ENCODE measurements around the gene OTUB1.

- TF ChIP-seq CTCF (IDR thresholded peaks at IDR 0.05) (no peak), EP300 (IDR thresholded peaks at IDR 0.05) (no peak), CHD2 (IDR thresholded peaks at IDR 0.05; ENCODE audit: low read length, partially characterized antibody) (no peak), REST (IDR thresholded peaks at IDR 0.05) (no peak), POLR2A (IDR thresholded peaks at IDR 0.05; ENCODE audit: low read length) (no peak), RFX5 (IDR thresholded peaks at IDR 0.05) (no peak)
These were observed 28.1 kb downstream of the OTUB1 start for GRCh38 chr11:64014356-64014755.
